Measurements from ENCODE around the gene MTOR.

GRCh38 chr1:11227106-11228077 lies 35.0 kb downstream of the MTOR start:
- TF ChIP-seq CTCF (IDR thresholded peaks at IDR 0.05; ENCODE audit: poor library complexity) (no peak), EZH2 (IDR thresholded peaks at IDR 0.05; ENCODE audit: borderline replicate concordance) (no peak), EZH2phosphoT487 (IDR thresholded peaks at IDR 0.05; ENCODE audit: low read depth, severe bottlenecking, unreplicated experiment) (no peak)
